HepG2 (cell line): ENCODE data around the gene CAMTA1. TPM values are rescaled to one million over a fixed set of nuclear protein-coding genes. Genes with fewer than 3 reads are reported as not detected.

ENCODE experiments used
- ATAC-seq: fragments of 200-7000 bp; cut with Tn5 transposase; 3 replicates; pipeline ENCODE4 v1.9.1; 2020; ENCODE audit warnings: mild to moderate bottlenecking, moderate library complexity
- BruUV-seq: library from RNA; stranded (reverse); fragments of 400-500 nt; replicated peaks from 2 replicates; lab custom pipeline; 2021; lab: Mats Ljungman, UMichigan
- CTCF ChIA-PET: fragments of 300-600 bp; formaldehyde crosslinking; extraction: SDS; loops from one replicate; lab custom pipeline; 2021; ENCODE audit warnings: low total read pairs, inconsistent platforms, low intra/inter-chr PET ratio; lab: Yijun Ruan, JAX
- POLR2A ChIA-PET: fragments of 350-600 bp; sonication (Branson Sonifier 250); formaldehyde crosslinking; loops from one replicate; lab custom pipeline; 2020; ENCODE audit warnings: antibody characterized with exemption, inconsistent platforms; lab: Yijun Ruan, JAX
- DNase-seq: peaks from one replicate; pipeline ENCODE4 v3.0.0-alpha.2; 2015; ENCODE audit warnings: low spot score
- FAIRE-seq: peaks from 3 replicates; lab custom pipeline; 2011; peaks lifted over from hg19 to GRCh38; lab: Jason Lieb, UNC
- H2AFZ ChIP-seq: one replicate; pipeline ENCODE4 v1.6.1; 2011; ENCODE audit warnings: low read length, inconsistent platforms
- H3K27ac ChIP-seq: fragments of 300-600 bp; 3 replicates; pipeline ENCODE4 v1.8.0; 2011; ENCODE audit warnings: mixed run types, mild to moderate bottlenecking, mixed read lengths, low read length, inconsistent platforms; ENCODE audit not compliant: insufficient read depth; ENCODE audit errors: extremely low read length
- H3K27me3 ChIP-seq, 2 experiments: fragments of 200-600 bp in 1 of 2; 2 replicates in 1 of 2; 3 replicates in 1 of 2; pipeline versions ENCODE4 v1.6.0 to v1.8.0; 2011; ENCODE audit warnings: low read length in 2 of 2, mild to moderate bottlenecking in 2 of 2, moderate library complexity in 2 of 2, inconsistent platforms in 1 of 2; ENCODE audit not compliant: insufficient read depth in 2 of 2, control insufficient read depth in 1 of 2
- H3K36me3 ChIP-seq, 2 experiments: fragments of 200-600 bp in 1 of 2; replicated peaks in 1 of 2; 2 replicates in 1 of 2; 3 replicates in 1 of 2; pipeline versions ENCODE4 v1.5.1 to v1.8.0; 2011; ENCODE audit warnings: low read length in 2 of 2, inconsistent platforms in 1 of 2; ENCODE audit not compliant: insufficient read depth in 2 of 2, control insufficient read depth in 1 of 2
- H3K4me1 ChIP-seq: 2 replicates; pipeline ENCODE4 v1.5.1; 2012; ENCODE audit warnings: low read length, inconsistent platforms; ENCODE audit not compliant: insufficient read depth
- H3K4me2 ChIP-seq: 2 replicates; pipeline ENCODE4 v1.6.0; 2011; ENCODE audit warnings: low read depth, low read length, inconsistent platforms
- H3K4me3 ChIP-seq, 3 experiments: fragments of 200-600 bp in 1 of 3; sonication (generic), shearing (Covaris generic) in 1 of 3; replicated peaks in 1 of 3; 2 replicates each; pipeline ENCODE4 v1.5.1; 2011 to 2016; ENCODE audit warnings: low read length in 3 of 3, inconsistent platforms in 2 of 3, low read depth in 2 of 3, mild to moderate bottlenecking in 2 of 3, control low read depth in 1 of 3, mixed read lengths in 1 of 3; ENCODE audit not compliant: insufficient read depth in 1 of 3
- H3K79me2 ChIP-seq: one replicate; pipeline ENCODE4 v1.6.1; 2011; ENCODE audit warnings: low read length, inconsistent platforms; ENCODE audit not compliant: insufficient read depth
- H3K9ac ChIP-seq: 2 replicates; pipeline ENCODE4 v1.6.0; 2011; ENCODE audit warnings: mild to moderate bottlenecking, low read depth, low read length, inconsistent platforms; ENCODE audit not compliant: insufficient read depth
- H3K9me3 ChIP-seq: 2 replicates; pipeline ENCODE4 v1.5.1; 2012; ENCODE audit warnings: mild to moderate bottlenecking, low read length
- H4K20me1 ChIP-seq: 2 replicates; pipeline ENCODE4 v1.6.0; 2011; ENCODE audit warnings: inconsistent platforms, mild to moderate bottlenecking, low read length, moderate library complexity; ENCODE audit not compliant: insufficient read depth
- RORA ChIP-seq: sonication (generic); formaldehyde crosslinking; IDR thresholded peaks from 2 replicates; pipeline ENCODE4 v1.5.0; 2020; ENCODE audit warnings: mild to moderate bottlenecking, missing genetic modification reagents, moderate library complexity
- WGBS: methylation state at CpG from one replicate; pipeline ENCODE4 v1.1.6; 2017; ENCODE audit warnings: low lambda C conversion rate; 5-methylcytosine and 5-hydroxymethylcytosine counted together
- in situ Hi-C: cut with HindIII; loops from 2 replicates; pipeline ENCODE4 v1.10.0; 2017; ENCODE audit warnings: low pct_unique_long_range_greater_than_20kb; ENCODE audit not compliant: extremely low pct_ligation_motif_present
- intact Hi-C: fragments of 100-400 bp; cut with micrococcal nuclease; formaldehyde crosslinking; loops from one replicate; pipeline ENCODE4 v1.10.0; 2022; ENCODE audit not compliant: unreplicated experiment
- polyA plus RNA-seq, 8 experiments: library from polyadenylated mRNA; depleted of rRNA in 3 of 8; stranded (reverse) in 7 of 8; unstranded in 1 of 8; fragments of >200 nt; fragmentation: Illumina TruSeq in 4 of 8; extraction: Trizol in 4 of 8; gene quantifications; 2 replicates each; pipeline versions ENCODE4 v1.2.1 to v1.2.3, GENCODE V29; 2011 to 2016; ENCODE audit warnings: low read depth in 4 of 8, missing spikeins in 1 of 8, mixed read lengths in 1 of 8; ENCODE audit not compliant: insufficient read depth in 1 of 8
- total RNA-seq, 5 experiments: library from RNA; depleted of rRNA; stranded (reverse); fragments of >200 nt; fragmentation: Illumina TruSeq; extraction: Trizol; gene quantifications; 2 replicates each; pipeline ENCODE4 v1.2.3, GENCODE V29; 2016; ENCODE audit warnings: low read depth in 1 of 5
- TF ChIP-seq, protein P1 (sequence below): sonication (generic); formaldehyde crosslinking; IDR thresholded peaks from 2 replicates; pipeline ENCODE4 v1.5.0; 2020; ENCODE audit warnings: mild to moderate bottlenecking, missing genetic modification reagents, borderline replicate concordance

CAMTA1 gene
- total and polyA plus RNA-seq, 2 of the 13 experiments (the other 11 are each of a cell fraction or from before 2014, with no cell fraction given), result 25.0 to 36.4 TPM

- no peak overlapping the region for H3K9ac ChIP-seq
- H3K4me3 ChIP-seq, result no peak overlapping the region
- in situ Hi-C loops (no loop called here), intact Hi-C loops (no loop called here)
- H3K4me2 ChIP-seq, result no peak overlapping the region
- H4K20me1 ChIP-seq, result no peaks in the 10 kb centered on the region
- no peak for DNase-seq
- peaks cover 13 to 53% of the 10 kb centered on the region in 2 experiments for H3K27me3 ChIP-seq
- no peak for FAIRE-seq
- H3K4me1 ChIP-seq, result no peaks in the 10 kb centered on the region
- TF ChIP-seq, protein P1, sequence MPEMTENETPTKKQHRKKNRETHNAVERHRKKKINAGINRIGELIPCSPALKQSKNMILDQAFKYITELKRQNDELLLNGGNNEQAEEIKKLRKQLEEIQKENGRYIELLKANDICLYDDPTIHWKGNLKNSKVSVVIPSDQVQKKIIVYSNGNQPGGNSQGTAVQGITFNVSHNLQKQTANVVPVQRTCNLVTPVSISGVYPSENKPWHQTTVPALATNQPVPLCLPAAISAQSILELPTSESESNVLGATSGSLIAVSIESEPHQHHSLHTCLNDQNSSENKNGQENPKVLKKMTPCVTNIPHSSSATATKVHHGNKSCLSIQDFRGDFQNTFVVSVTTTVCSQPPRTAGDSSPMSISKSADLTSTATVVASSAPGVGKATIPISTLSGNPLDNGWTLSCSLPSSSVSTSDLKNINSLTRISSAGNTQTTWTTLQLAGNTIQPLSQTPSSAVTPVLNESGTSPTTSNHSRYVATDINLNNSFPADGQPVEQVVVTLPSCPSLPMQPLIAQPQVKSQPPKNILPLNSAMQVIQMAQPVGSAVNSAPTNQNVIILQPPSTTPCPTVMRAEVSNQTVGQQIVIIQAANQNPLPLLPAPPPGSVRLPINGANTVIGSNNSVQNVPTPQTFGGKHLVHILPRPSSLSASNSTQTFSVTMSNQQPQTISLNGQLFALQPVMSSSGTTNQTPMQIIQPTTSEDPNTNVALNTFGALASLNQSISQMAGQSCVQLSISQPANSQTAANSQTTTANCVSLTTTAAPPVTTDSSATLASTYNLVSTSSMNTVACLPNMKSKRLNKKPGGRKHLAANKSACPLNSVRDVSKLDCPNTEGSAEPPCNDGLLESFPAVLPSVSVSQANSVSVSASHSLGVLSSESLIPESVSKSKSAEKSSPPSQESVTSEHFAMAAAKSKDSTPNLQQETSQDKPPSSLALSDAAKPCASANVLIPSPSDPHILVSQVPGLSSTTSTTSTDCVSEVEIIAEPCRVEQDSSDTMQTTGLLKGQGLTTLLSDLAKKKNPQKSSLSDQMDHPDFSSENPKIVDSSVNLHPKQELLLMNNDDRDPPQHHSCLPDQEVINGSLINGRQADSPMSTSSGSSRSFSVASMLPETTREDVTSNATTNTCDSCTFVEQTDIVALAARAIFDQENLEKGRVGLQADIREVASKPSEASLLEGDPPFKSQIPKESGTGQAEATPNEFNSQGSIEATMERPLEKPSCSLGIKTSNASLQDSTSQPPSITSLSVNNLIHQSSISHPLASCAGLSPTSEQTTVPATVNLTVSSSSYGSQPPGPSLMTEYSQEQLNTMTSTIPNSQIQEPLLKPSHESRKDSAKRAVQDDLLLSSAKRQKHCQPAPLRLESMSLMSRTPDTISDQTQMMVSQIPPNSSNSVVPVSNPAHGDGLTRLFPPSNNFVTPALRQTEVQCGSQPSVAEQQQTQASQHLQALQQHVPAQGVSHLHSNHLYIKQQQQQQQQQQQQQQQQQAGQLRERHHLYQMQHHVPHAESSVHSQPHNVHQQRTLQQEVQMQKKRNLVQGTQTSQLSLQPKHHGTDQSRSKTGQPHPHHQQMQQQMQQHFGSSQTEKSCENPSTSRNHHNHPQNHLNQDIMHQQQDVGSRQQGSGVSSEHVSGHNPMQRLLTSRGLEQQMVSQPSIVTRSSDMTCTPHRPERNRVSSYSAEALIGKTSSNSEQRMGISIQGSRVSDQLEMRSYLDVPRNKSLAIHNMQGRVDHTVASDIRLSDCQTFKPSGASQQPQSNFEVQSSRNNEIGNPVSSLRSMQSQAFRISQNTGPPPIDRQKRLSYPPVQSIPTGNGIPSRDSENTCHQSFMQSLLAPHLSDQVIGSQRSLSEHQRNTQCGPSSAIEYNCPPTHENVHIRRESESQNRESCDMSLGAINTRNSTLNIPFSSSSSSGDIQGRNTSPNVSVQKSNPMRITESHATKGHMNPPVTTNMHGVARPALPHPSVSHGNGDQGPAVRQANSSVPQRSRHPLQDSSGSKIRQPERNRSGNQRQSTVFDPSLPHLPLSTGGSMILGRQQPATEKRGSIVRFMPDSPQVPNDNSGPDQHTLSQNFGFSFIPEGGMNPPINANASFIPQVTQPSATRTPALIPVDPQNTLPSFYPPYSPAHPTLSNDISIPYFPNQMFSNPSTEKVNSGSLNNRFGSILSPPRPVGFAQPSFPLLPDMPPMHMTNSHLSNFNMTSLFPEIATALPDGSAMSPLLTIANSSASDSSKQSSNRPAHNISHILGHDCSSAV (CRISPR knock-in tag), result no peak
- TF ChIP-seq RORA (CRISPR knock-in tag), result no peak
- no peaks in the 10 kb centered on the region for H3K9me3 ChIP-seq
- H2AFZ ChIP-seq, result no peak overlapping the region
- CTCF ChIA-PET, result no interaction called here
- H3K36me3 ChIP-seq, result no peaks in the 10 kb centered on the region
- WGBS, result 34% methylated on average over 6 of the region's 9 CpGs
- no TSS peak for BruUV-seq
- ATAC-seq, result no peak
- H3K27ac ChIP-seq, result no peak overlapping the region
- POLR2A ChIA-PET, result no interaction called here
- H3K79me2 ChIP-seq, result no peaks in the 10 kb centered on the region
Observed at GRCh38 chr1:7011826-7012225, 226.6 kb downstream of the CAMTA1 start.
